ENCODE data around the gene RPS6KC1.

The RPS6KC1 gene

GRCh38 chr1:213245260-213245910 is 194.3 kb downstream of the RPS6KC1 start:
- no peak overlapping the region for H3K4me2 ChIP-seq (ENCODE audit: low read length)
- no peak overlapping the region for H3K4me3 ChIP-seq (ENCODE audit: low read depth, low read length)
- no peak overlapping the region for H3K23ac ChIP-seq (ENCODE audit: low read length)
- no peak overlapping the region for H4K8ac ChIP-seq (ENCODE audit: low read depth, low read length)
- H3K36me3 ChIP-seq (ENCODE audit: control insufficient read depth in 1 of 2, insufficient read depth in 2 of 2, low read length in 2 of 2): peaks cover 2% of the 10 kb centered on the region in 2 experiments
- H3K79me2 ChIP-seq (ENCODE audit: control insufficient read depth, insufficient read depth, low read length, poor library complexity): no peaks in the 10 kb centered on the region
- no peak overlapping the region for H2BK5ac ChIP-seq (ENCODE audit: low read depth, low read length, poor library complexity)
- H3K14ac ChIP-seq (ENCODE audit: low read length): no peak overlapping the region
- no peaks in the 10 kb centered on the region for H3K79me1 ChIP-seq (ENCODE audit: low read length)
- no peak overlapping the region for H3K4ac ChIP-seq (ENCODE audit: low read depth, low read length)
- H4K91ac ChIP-seq (ENCODE audit: low read depth, low read length): no peak overlapping the region
- H2AK5ac ChIP-seq (ENCODE audit: low read length): no peak overlapping the region
- no peak overlapping the region for H4K12ac ChIP-seq (ENCODE audit: low read depth, low read length)
- H3K9me3 ChIP-seq (ENCODE audit: insufficient read depth, low read depth, low read length): no peaks in the 10 kb centered on the region
- no peaks in the 10 kb centered on the region for H3K27me3 ChIP-seq (ENCODE audit: insufficient read depth, low read length)
- H2BK12ac ChIP-seq (ENCODE audit: low read length): no peak overlapping the region
- H3K18ac ChIP-seq (ENCODE audit: low read length): no peak overlapping the region
- no peak overlapping the region for H3K27ac ChIP-seq (ENCODE audit: low read depth, low read length)
- H2AFZ ChIP-seq (ENCODE audit: insufficient read depth, low read length, poor library complexity): no peak overlapping the region
- no peak overlapping the region for H2BK120ac ChIP-seq (ENCODE audit: insufficient read depth, low read length, poor library complexity)
- no peaks in the 10 kb centered on the region for H3K4me1 ChIP-seq (ENCODE audit: control insufficient read depth in 1 of 2, insufficient read depth in 2 of 2, low read length in 2 of 2)
- no peak overlapping the region for H3K9ac ChIP-seq (ENCODE audit: low read length)
- no peak for DNase-seq

- Histone ChIP-seq H2AFZ (ENCODE audit: insufficient read depth, low read length, poor library complexity) (no peak overlapping the region), H3K36me3 (ENCODE audit: control insufficient read depth in 1 of 2, insufficient read depth in 2 of 2, low read length in 2 of 2) (no peaks in the 10 kb centered on the region), H3K23ac (ENCODE audit: low read length) (no peak overlapping the region), H2AK5ac (ENCODE audit: low read length) (no peak overlapping the region), H3K9ac (ENCODE audit: low read length) (no peak overlapping the region), H3K9me3 (ENCODE audit: insufficient read depth, low read depth, low read length) (no peaks in the 10 kb centered on the region), H2BK5ac (ENCODE audit: low read depth, low read length, poor library complexity) (no peak overlapping the region), H3K27me3 (ENCODE audit: insufficient read depth, low read length) (no peaks in the 10 kb centered on the region), H3K4me1 (ENCODE audit: control insufficient read depth in 1 of 2, insufficient read depth in 2 of 2, low read length in 2 of 2) (no peaks in the 10 kb centered on the region), H3K27ac (ENCODE audit: low read depth, low read length) (no peak overlapping the region), H3K79me1 (ENCODE audit: low read length) (no peaks in the 10 kb centered on the region), H2BK120ac (ENCODE audit: insufficient read depth, low read length, poor library complexity) (no peak overlapping the region), H2BK12ac (ENCODE audit: low read length) (no peak overlapping the region), H4K12ac (ENCODE audit: low read depth, low read length) (no peak overlapping the region), H4K8ac (ENCODE audit: low read depth, low read length) (no peak overlapping the region), H3K18ac (ENCODE audit: low read length) (no peak overlapping the region), H3K4ac (ENCODE audit: low read depth, low read length) (no peak overlapping the region), H3K4me2 (ENCODE audit: low read length) (no peak overlapping the region), H3K79me2 (ENCODE audit: control insufficient read depth, insufficient read depth, low read length, poor library complexity) (no peaks in the 10 kb centered on the region), H3K14ac (ENCODE audit: low read length) (no peak overlapping the region), H3K4me3 (ENCODE audit: low read depth, low read length) (no peak overlapping the region), H4K91ac (ENCODE audit: low read depth, low read length) (no peak overlapping the region)
- no peak for DNase-seq
- WGBS (ENCODE audit: extremely low coverage, insufficient coverage, insufficient read length): no CpG with 5 or more reads among the region's 2 CpGs
Observed at GRCh38 chr1:213247038-213247437, 196.0 kb downstream of the RPS6KC1 start.

DNA sequence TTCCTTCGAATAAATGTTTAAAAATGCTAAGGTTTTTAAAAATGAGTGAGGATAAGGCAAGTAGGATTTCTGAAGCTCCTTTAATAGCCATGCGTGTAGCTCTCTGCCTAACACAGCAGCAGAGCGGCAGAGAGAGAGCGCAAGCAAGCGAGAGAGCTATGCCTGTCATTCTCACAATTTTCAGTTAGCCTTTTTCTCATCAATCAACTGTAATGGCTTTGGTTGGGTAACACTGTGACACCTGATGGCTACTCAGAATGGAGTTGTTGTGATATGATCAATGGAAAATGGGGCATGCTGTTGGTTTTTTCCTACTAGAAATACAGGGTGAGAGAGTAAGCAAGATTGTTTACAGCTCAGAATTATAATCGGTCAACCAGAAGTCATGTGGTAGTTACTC is 198.4 kb downstream of the RPS6KC1 start:
- Histone ChIP-seq H3K27me3 (ENCODE audit: insufficient read depth, low read length) (no peaks in the 10 kb centered on the region), H3K4me3 (ENCODE audit: low read depth, low read length) (no peak overlapping the region), H2AFZ (ENCODE audit: insufficient read depth, low read length, poor library complexity) (no peak overlapping the region), H3K23ac (ENCODE audit: low read length) (no peak overlapping the region), H3K4me1 (ENCODE audit: control insufficient read depth in 1 of 2, insufficient read depth in 2 of 2, low read length in 2 of 2) (no peaks in the 10 kb centered on the region), H3K4ac (ENCODE audit: low read depth, low read length) (no peak overlapping the region), H2BK5ac (ENCODE audit: low read depth, low read length, poor library complexity) (no peak overlapping the region), H4K8ac (ENCODE audit: low read depth, low read length) (no peak overlapping the region), H3K79me2 (ENCODE audit: control insufficient read depth, insufficient read depth, low read length, poor library complexity) (no peaks in the 10 kb centered on the region), H3K36me3 (ENCODE audit: control insufficient read depth in 1 of 2, insufficient read depth in 2 of 2, low read length in 2 of 2) (no peaks in the 10 kb centered on the region), H4K12ac (ENCODE audit: low read depth, low read length) (no peak overlapping the region), H3K14ac (ENCODE audit: low read length) (no peak overlapping the region), H2BK120ac (ENCODE audit: insufficient read depth, low read length, poor library complexity) (no peak overlapping the region), H2BK12ac (ENCODE audit: low read length) (no peak overlapping the region), H3K4me2 (ENCODE audit: low read length) (no peak overlapping the region), H3K18ac (ENCODE audit: low read length) (no peak overlapping the region), H4K91ac (ENCODE audit: low read depth, low read length) (no peak overlapping the region), H2AK5ac (ENCODE audit: low read length) (no peak overlapping the region), H3K79me1 (ENCODE audit: low read length) (no peaks in the 10 kb centered on the region), H3K9me3 (ENCODE audit: insufficient read depth, low read depth, low read length) (no peaks in the 10 kb centered on the region), H3K9ac (ENCODE audit: low read length) (no peak overlapping the region), H3K27ac (ENCODE audit: low read depth, low read length) (no peak overlapping the region)
- no peak for DNase-seq
- no CpG with 5 or more reads among the region's 6 CpGs for WGBS (ENCODE audit: extremely low coverage, insufficient coverage, insufficient read length)

- Histone ChIP-seq H3K18ac (ENCODE audit: low read length) (no peak overlapping the region), H3K27me3 (ENCODE audit: insufficient read depth, low read length) (no peaks in the 10 kb centered on the region), H3K36me3 (ENCODE audit: control insufficient read depth in 1 of 2, insufficient read depth in 2 of 2, low read length in 2 of 2) (no peaks in the 10 kb centered on the region), H4K8ac (ENCODE audit: low read depth, low read length) (no peak overlapping the region), H2BK5ac (ENCODE audit: low read depth, low read length, poor library complexity) (no peak overlapping the region), H2BK12ac (ENCODE audit: low read length) (no peak overlapping the region), H3K79me2 (ENCODE audit: control insufficient read depth, insufficient read depth, low read length, poor library complexity) (no peaks in the 10 kb centered on the region), H3K9ac (ENCODE audit: low read length) (no peak overlapping the region), H2AFZ (ENCODE audit: insufficient read depth, low read length, poor library complexity) (no peak overlapping the region), H3K4ac (ENCODE audit: low read depth, low read length) (no peak overlapping the region), H3K79me1 (ENCODE audit: low read length) (no peaks in the 10 kb centered on the region), H3K14ac (ENCODE audit: low read length) (no peak overlapping the region), H3K4me3 (ENCODE audit: low read depth, low read length) (no peak overlapping the region), H3K27ac (ENCODE audit: low read depth, low read length) (no peak overlapping the region), H3K4me1 (ENCODE audit: control insufficient read depth in 1 of 2, insufficient read depth in 2 of 2, low read length in 2 of 2) (no peaks in the 10 kb centered on the region), H3K4me2 (ENCODE audit: low read length) (no peak overlapping the region), H2AK5ac (ENCODE audit: low read length) (no peak overlapping the region), H4K12ac (ENCODE audit: low read depth, low read length) (no peak overlapping the region), H3K23ac (ENCODE audit: low read length) (no peak overlapping the region), H4K91ac (ENCODE audit: low read depth, low read length) (no peak overlapping the region), H2BK120ac (ENCODE audit: insufficient read depth, low read length, poor library complexity) (no peak overlapping the region), H3K9me3 (ENCODE audit: insufficient read depth, low read depth, low read length) (no peaks in the 10 kb centered on the region)
- DNase-seq: no peak
- WGBS (ENCODE audit: extremely low coverage, insufficient coverage, insufficient read length): no CpG with 5 or more reads among the region's 6 CpGs
Observed at GRCh38 chr1:213250041-213250440, 199.0 kb downstream of the RPS6KC1 start.

All from trophoblast cell (in vitro differentiated cells and primary cell).